Activated T-cell treated with anti-CD3 and anti-CD28 coated beads, Interleukin-2, amount 50 U/mL, for 72 hours (primary cell): ENCODE data around the gene DPH5. TPM values are rescaled to one million over a fixed set of nuclear protein-coding genes. Genes with fewer than 3 reads are reported as not detected.
"Not testable (repeated sequence)": the region's sequence is repeated elsewhere in the genome, so short reads cannot be mapped to it uniquely, and the experiment has no call there.

ENCODE experiments used
- ATAC-seq, 2 donors: fragments of 150-1000 bp; cut with Tn5 transposase; replicated peaks in 1 of 2; 2 replicates each; pipeline ENCODE4 v1.10.0; 2021; ENCODE audit warnings: moderate library complexity in 2 of 2, mild to moderate bottlenecking in 1 of 2
- DNase-seq, 2 donors: peaks; one replicate each; pipeline ENCODE4 v3.0.0; 2021 to 2022; ENCODE audit warnings: mixed read lengths in 1 of 2
- H3K27ac Mint-ChIP-seq: one replicate; pipeline ENCODE4 v1.8.0; 2022; ENCODE audit warnings: mild to moderate bottlenecking, moderate library complexity, mixed read lengths
- H3K27me3 Mint-ChIP-seq: one replicate; pipeline ENCODE4 v1.8.0; 2022; ENCODE audit warnings: low read depth, mixed read lengths
- H3K36me3 Mint-ChIP-seq, 2 donors: one replicate each; pipeline ENCODE4 v1.8.0; 2022; ENCODE audit warnings: mixed read lengths in 2 of 2, mild to moderate bottlenecking in 1 of 2; ENCODE audit not compliant: insufficient read depth in 2 of 2
- H3K4me1 Mint-ChIP-seq: one replicate; pipeline ENCODE4 v1.8.0; 2022; ENCODE audit warnings: low read depth, mixed read lengths
- H3K4me3 Mint-ChIP-seq, 2 donors: one replicate each; pipeline ENCODE4 v1.8.0; 2022; ENCODE audit warnings: mild to moderate bottlenecking in 2 of 2, mixed read lengths in 2 of 2, moderate library complexity in 2 of 2
- H3K9me3 Mint-ChIP-seq, 2 donors: one replicate each; pipeline ENCODE4 v1.8.0; 2022; ENCODE audit warnings: mixed read lengths in 2 of 2
- total RNA-seq, 2 donors: library from RNA; stranded (reverse); gene quantifications; one replicate each; pipeline ENCODE4 v1.2.3, GENCODE V29; 2022

DPH5 gene
- total RNA-seq, 2 donors from 2014 or later = 50.2 to 64.2 TPM

- Mint-ChIP-seq H3K4me3 (no peak overlapping the region), H3K9me3 (no peaks in the 10 kb centered on the region), H3K27ac (no peak overlapping the region), H3K27me3 (no peaks in the 10 kb centered on the region), H3K36me3 (peaks cover 3% of the 10 kb centered on the region in 2 donors), H3K4me1 (peaks cover 17% of the 10 kb centered on the region)
- DNase-seq (no peak), ATAC-seq (no peak)
Observed at GRCh38 chr1:101050869-101051268, 25.3 kb upstream of the DPH5 start.

- H3K27me3 Mint-ChIP-seq = no peaks in the 10 kb centered on the region
- peaks cover 9 to 10% of the 10 kb centered on the region in 2 donors for H3K9me3 Mint-ChIP-seq
- ATAC-seq (no peak), DNase-seq (no peak)
- H3K36me3 Mint-ChIP-seq = peaks cover 13% of the 10 kb centered on the region in 2 donors
- no peak overlapping the region for H3K27ac Mint-ChIP-seq
- H3K4me3 Mint-ChIP-seq = no peak overlapping the region
- H3K4me1 Mint-ChIP-seq = no peaks in the 10 kb centered on the region
Observed at GRCh38 chr1:101044749-101045148, 19.2 kb upstream of the DPH5 start.

- no peaks in the 10 kb centered on the region for H3K4me1 Mint-ChIP-seq
- H3K27ac Mint-ChIP-seq = no peak overlapping the region
- DNase-seq (no peak), ATAC-seq (no peak)
- peaks cover 9 to 15% of the 10 kb centered on the region in 2 donors for H3K9me3 Mint-ChIP-seq
- no peaks in the 10 kb centered on the region for H3K27me3 Mint-ChIP-seq
- peaks cover 17 to 18% of the 10 kb centered on the region in 2 donors for H3K36me3 Mint-ChIP-seq
- H3K4me3 Mint-ChIP-seq = no peak overlapping the region
Observed at GRCh38 chr1:101044259-101044658, 18.7 kb upstream of the DPH5 start.

DNA sequence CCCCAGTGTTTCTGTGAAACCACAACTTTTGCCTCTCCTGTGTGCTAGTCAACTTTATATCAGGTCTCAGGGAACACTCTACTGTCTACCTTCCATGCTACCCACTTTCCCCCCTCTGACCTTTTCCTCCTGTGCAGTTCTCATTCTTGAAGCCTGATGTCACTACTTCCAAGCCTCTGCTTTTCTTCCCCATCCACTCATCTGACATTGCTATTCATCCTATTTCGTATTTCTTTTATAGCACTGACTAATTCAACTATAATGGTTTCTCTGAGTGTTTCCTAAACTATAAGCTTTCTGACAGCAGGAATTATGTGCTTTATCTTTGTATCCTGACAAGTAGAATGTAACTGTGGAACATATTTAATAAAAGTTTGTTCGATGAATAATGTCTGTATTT is 18.2 kb upstream of the DPH5 start:
- Mint-ChIP-seq H3K27me3 (no peaks in the 10 kb centered on the region), H3K27ac (no peak overlapping the region), H3K9me3 (peaks cover 10 to 15% of the 10 kb centered on the region in 2 donors), H3K4me1 (peaks cover 3% of the 10 kb centered on the region), H3K36me3 (peaks cover 19 to 23% of the 10 kb centered on the region in 2 donors), H3K4me3 (no peak overlapping the region)
- no peak for DNase-seq
- no peak for ATAC-seq

GRCh38 chr1:101041300-101041699 is 15.7 kb upstream of the DPH5 start:
- peaks cover 10% of the 10 kb centered on the region for H3K4me1 Mint-ChIP-seq
- DNase-seq (no peak), ATAC-seq (no peak)
- H3K4me3 Mint-ChIP-seq = no peak overlapping the region
- H3K9me3 Mint-ChIP-seq = peaks cover 13 to 17% of the 10 kb centered on the region in 2 donors
- peaks cover 24 to 38% of the 10 kb centered on the region in 2 donors for H3K36me3 Mint-ChIP-seq
- no peaks in the 10 kb centered on the region for H3K27me3 Mint-ChIP-seq
- peak overlapping the region; percentile 14 for H3K27ac Mint-ChIP-seq

DNA sequence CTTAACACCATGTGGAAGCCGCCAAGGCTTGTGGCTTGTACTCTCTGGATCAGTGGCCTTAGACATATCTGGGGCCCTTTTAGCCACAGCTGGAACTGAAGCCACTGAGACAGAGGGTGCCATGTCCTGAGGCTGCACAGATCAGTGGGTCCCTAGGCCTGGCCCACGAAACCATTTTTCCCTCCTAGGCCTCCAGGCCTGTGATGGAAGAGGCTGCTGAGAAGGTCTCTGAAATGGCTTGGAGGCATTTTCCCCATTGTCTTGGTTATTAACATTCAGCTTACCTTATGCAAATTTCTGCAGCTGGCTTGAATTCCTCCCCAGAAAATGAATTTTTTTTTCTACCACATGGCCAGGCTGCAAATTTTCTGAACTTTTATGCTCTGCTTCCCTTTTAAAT is 15.1 kb upstream of the DPH5 start:
- Mint-ChIP-seq H3K4me3 (no peak overlapping the region), H3K4me1 (peaks cover 15% of the 10 kb centered on the region), H3K27me3 (no peaks in the 10 kb centered on the region), H3K36me3 (peaks cover 26 to 38% of the 10 kb centered on the region in 2 donors), H3K27ac (no peak overlapping the region), H3K9me3 (peaks cover 13 to 17% of the 10 kb centered on the region in 2 donors)
- ATAC-seq (no peak), DNase-seq (no peak)

DNA sequence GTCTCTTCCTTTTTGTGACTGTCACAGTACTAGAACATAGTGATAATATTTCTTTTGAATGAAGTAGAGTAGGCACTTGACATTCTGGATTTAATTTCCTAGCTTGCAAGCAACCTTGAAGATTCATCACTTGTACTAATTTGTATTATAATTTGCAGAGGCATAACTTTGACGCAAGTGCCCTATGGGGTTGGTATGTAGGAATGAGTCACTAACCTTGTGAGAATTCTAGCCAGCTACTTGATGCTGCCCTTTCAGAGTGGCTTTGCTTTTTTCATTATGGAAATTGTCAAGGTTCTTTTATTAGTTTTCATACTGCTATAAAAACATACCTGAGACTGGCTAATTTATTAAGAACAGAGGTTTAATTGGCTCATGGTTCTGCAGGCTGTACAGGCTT is 13.7 kb upstream of the DPH5 start:
- Mint-ChIP-seq H3K27ac (no peak overlapping the region), H3K36me3 (peaks cover 25 to 38% of the 10 kb centered on the region in 2 donors), H3K4me1 (peaks cover 15% of the 10 kb centered on the region), H3K4me3 (no peak overlapping the region), H3K27me3 (no peaks in the 10 kb centered on the region), H3K9me3 (peaks cover 13 to 17% of the 10 kb centered on the region in 2 donors)
- ATAC-seq = no peak
- no peak for DNase-seq

GRCh38 chr1:101037316-101037715 is 11.7 kb upstream of the DPH5 start:
- Mint-ChIP-seq H3K27me3 (no peaks in the 10 kb centered on the region), H3K4me1 (peaks cover 15% of the 10 kb centered on the region), H3K27ac (no peak overlapping the region), H3K36me3 (peaks cover 29 to 44% of the 10 kb centered on the region in 2 donors), H3K9me3 (peaks cover 14 to 17% of the 10 kb centered on the region in 2 donors), H3K4me3 (no peak overlapping the region)
- ATAC-seq (no peak), DNase-seq (no peak)

DNA sequence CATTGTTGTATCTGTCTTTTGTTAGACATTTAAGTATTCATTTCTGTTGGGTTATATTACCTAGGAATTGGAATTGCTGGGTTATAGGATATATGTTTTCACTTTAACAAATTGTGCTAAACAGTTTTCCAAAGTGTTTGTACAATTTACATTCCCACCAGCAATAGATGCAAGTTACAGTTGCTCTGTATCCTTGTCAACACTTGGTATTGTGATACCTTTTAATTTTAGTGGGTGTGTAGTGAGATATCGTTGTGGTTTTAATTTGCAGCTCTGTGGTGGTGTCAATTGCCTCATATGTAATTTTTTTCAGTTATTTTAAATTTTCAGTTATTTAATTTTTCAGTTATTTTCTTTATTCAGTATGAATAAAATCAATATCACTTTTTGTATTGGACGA is 7.4 kb upstream of the DPH5 start:
- H3K27me3 Mint-ChIP-seq = no peaks in the 10 kb centered on the region
- H3K4me1 Mint-ChIP-seq = peaks cover 35% of the 10 kb centered on the region
- no peak for ATAC-seq
- H3K36me3 Mint-ChIP-seq = peaks cover 9 to 22% of the 10 kb centered on the region in 2 donors
- DNase-seq = no peak
- H3K27ac Mint-ChIP-seq = no peak overlapping the region
- peaks cover 1 to 3% of the 10 kb centered on the region in 2 donors for H3K9me3 Mint-ChIP-seq
- no peak overlapping the region for H3K4me3 Mint-ChIP-seq

GRCh38 chr1:101032129-101032528 is 6.5 kb upstream of the DPH5 start:
- not testable (repeated sequence) for H3K9me3 Mint-ChIP-seq, H3K27ac Mint-ChIP-seq, H3K27me3 Mint-ChIP-seq, ATAC-seq, DNase-seq, H3K4me3 Mint-ChIP-seq
- Mint-ChIP-seq H3K4me1 (peaks cover 44% of the 10 kb centered on the region), H3K36me3 (peaks cover 12 to 21% of the 10 kb centered on the region in 2 donors)

DNA sequence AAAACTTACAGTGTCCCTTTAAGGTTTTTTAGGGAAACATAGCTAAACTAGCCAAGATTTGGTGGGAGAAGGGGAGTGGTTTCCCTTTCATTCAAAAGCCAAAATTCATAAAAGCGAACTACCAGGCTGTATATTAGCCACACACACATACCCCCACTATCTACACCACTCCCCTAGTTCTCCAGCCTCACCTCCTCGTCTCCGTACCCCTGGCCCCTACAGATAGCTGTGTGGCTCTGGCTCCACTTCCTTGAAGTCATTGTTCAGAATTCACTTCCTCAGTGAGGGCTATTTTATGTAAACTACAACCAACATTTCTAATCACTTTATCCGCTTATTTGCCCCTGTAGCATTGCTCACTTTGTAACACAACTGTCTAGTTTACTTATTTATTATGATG is 5.3 kb upstream of the DPH5 start:
- Mint-ChIP-seq H3K36me3 (peaks cover 10 to 21% of the 10 kb centered on the region in 2 donors), H3K27ac (no peak overlapping the region), H3K27me3 (no peaks in the 10 kb centered on the region), H3K9me3 (peaks cover 1 to 3% of the 10 kb centered on the region in 2 donors), H3K4me3 (no peak overlapping the region), H3K4me1 (peaks cover 46% of the 10 kb centered on the region)
- ATAC-seq (no peak), DNase-seq (no peak)

GRCh38 chr1:101029184-101029583 is 3.6 kb upstream of the DPH5 start:
- H3K9me3 Mint-ChIP-seq = peaks cover 1 to 3% of the 10 kb centered on the region in 2 donors
- H3K27me3 Mint-ChIP-seq = no peaks in the 10 kb centered on the region
- DNase-seq (no peak), ATAC-seq (no peak)
- peak overlapping the region; percentile 11 for H3K27ac Mint-ChIP-seq
- peak overlapping the region in 1 of 2 donors; percentile 69 for H3K4me3 Mint-ChIP-seq
- H3K36me3 Mint-ChIP-seq = peaks cover 10 to 21% of the 10 kb centered on the region in 2 donors
- H3K4me1 Mint-ChIP-seq = peaks cover 52% of the 10 kb centered on the region

- Mint-ChIP-seq H3K9me3 (peaks cover 1 to 3% of the 10 kb centered on the region in 2 donors), H3K4me3 (peak overlapping the region; percentile 91 to 93), H3K27me3 (no peaks in the 10 kb centered on the region), H3K27ac (peak overlapping the region; percentile 50), H3K36me3 (peaks cover 8 to 19% of the 10 kb centered on the region in 2 donors), H3K4me1 (peaks cover 59% of the 10 kb centered on the region)
- DNase-seq = no peak
- ATAC-seq = no peak
Observed at GRCh38 chr1:101028466-101028865, 2.9 kb upstream of the DPH5 start.

GRCh38 chr1:101027194-101027772 is 1.7 kb upstream of the DPH5 start:
- Mint-ChIP-seq H3K27me3 (no peaks in the 10 kb centered on the region), H3K36me3 (peaks cover 5 to 21% of the 10 kb centered on the region in 2 donors), H3K9me3 (peaks cover 0 to 3% of the 10 kb centered on the region in 2 donors), H3K4me3 (peak overlapping the region; percentile 91 to 93), H3K27ac (peak overlapping the region; percentile 88), H3K4me1 (peaks cover 66% of the 10 kb centered on the region)
- DNase-seq = no peak
- no peak for ATAC-seq
